Mesodermal cell (in vitro differentiated cells): ENCODE measurements around the gene TSPAN18.

Source experiments
- H3K27ac ChIP-seq: 2 replicates; pipeline ENCODE4 v1.7.0; 2013; ENCODE audit warnings: mild to moderate bottlenecking, low read depth, low read length, moderate library complexity; ENCODE audit not compliant: severe bottlenecking
- H3K36me3 ChIP-seq: 2 replicates; pipeline ENCODE4 v1.7.1; 2013; ENCODE audit warnings: mild to moderate bottlenecking, low read length, moderate library complexity; ENCODE audit not compliant: control insufficient read depth, insufficient read depth
- H3K4me1 ChIP-seq: one replicate; pipeline ENCODE4 v1.7.1; 2013; ENCODE audit warnings: mild to moderate bottlenecking, low read length; ENCODE audit not compliant: insufficient read depth, control insufficient read depth, poor library complexity, severe bottlenecking
- H3K4me3 ChIP-seq: 2 replicates; pipeline ENCODE4 v1.7.0; 2013; ENCODE audit warnings: low read length, control low read depth, mild to moderate bottlenecking; ENCODE audit not compliant: insufficient read depth, poor library complexity, severe bottlenecking; ENCODE audit errors: extremely low read depth
- H3K9me3 ChIP-seq: 2 replicates; pipeline ENCODE4 v1.7.1; 2013; ENCODE audit warnings: mild to moderate bottlenecking, low read length, moderate library complexity; ENCODE audit not compliant: control insufficient read depth
- WGBS, 2 experiments: methylation state at CpG; one replicate each; pipeline ENCODE4 v1.1.5; 2013; ENCODE audit warnings: missing lambda C conversion rate in 2 of 2; ENCODE audit not compliant: insufficient coverage in 2 of 2; 5-methylcytosine and 5-hydroxymethylcytosine counted together

TSPAN18 gene

DNA sequence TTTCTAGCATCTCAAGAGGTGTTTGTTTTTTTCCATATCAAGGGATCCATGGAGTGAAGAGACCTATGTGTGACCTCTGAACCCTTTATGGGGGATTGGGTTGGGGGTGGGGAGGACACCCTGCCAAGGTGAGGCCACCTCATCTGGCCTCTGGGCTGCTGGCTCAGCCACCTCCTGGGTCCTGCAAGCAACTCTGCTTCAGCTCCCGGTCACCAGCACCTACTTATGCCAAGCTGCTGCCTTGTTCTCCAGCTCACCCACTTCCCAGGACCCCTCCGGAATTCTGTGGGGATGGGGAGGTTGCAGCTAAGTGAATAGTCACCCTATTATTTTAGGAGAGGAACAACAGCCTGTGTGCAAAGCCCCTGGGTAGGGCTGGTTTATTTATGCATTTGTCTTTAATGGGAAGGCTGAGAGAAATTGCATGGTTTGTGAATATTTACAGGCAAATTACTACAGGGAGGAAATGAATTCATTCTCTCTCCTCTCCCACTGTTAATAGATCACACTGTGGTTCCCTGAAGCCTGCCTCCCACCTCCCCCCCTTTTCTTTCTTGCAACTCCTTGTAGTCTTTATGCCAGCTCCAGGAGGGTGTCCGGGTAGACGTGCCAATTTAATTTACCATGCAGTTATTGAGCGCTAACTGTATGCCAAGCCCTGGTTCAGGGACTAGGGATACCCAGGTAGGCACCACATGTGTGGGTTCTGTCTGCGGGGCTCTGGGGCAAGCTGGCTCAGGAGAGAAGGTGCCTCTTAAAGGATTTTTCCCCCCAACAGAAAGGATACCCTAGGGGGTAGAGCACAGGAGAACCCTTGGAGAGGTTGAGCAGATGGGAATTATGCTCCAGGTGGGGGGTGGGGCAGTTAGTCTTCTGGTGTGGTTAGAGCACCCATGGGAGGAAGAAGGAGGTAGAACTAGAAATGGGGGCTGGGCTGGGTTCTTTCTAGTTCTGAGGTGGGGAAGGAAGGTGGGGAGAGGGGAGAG, 50.7 kb downstream of the TSPAN18 start:
- H3K4me1 ChIP-seq, result peaks cover 14% of the 10 kb centered on the region
- no peak overlapping the region for H3K27ac ChIP-seq
- 75 to 85% methylated on average over 3 to 4 of the region's 6 CpGs for WGBS, 2 experiments
- H3K36me3 ChIP-seq, result peaks cover 11% of the 10 kb centered on the region
- H3K4me3 ChIP-seq, result no peak overlapping the region
- no peaks in the 10 kb centered on the region for H3K9me3 ChIP-seq

DNA sequence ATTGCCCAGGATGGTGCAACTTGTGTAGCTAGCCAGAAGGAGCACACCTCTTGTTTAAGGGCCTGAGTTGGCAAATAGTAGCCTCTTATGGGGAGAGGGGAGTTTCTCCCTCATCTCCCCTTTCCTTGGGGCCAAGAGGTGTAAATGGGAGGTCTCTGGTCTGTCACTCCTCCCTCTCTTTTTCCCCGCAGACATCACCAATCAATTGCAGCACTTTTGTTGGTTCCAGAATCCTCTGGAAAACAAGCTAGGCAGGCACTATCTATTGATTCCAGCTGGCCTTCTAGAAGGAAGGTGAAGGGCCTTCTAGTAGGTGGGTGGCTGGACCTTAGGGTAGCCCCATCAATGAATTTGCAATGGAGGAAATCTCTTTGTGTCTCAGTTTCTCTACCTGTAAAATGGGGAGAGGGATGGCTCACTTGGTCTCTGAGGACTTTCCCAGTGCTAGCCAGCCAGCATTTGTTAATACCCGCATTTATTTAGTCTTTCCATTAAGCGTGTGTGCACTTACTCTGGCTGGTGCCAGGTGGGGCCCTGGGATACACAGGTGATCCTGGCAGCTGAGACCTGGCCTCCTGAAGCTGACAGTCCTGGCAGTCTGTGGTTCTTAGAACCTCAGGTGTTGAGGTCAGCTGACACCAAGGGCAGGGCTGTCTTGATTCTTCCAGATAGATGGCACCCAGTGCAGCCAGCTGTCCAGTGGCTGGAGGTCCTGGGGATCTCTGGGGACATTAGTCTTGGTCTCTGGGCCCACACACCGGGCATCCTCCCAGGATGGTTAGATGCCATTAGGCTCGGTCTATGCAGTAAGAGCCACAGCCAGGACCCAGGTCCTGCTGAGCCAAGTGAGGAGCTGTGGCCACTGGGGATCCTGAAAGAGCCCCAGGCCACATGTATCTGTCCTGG, 51.7 kb downstream of the TSPAN18 start:
- Histone ChIP-seq H3K9me3 (no peaks in the 10 kb centered on the region), H3K4me1 (peaks cover 14% of the 10 kb centered on the region), H3K36me3 (peaks cover 11% of the 10 kb centered on the region), H3K27ac (no peak overlapping the region), H3K4me3 (no peak overlapping the region)
- WGBS, 2 experiments, result 88 to 98% methylated on average over 3 to 4 of the region's 5 CpGs

DNA sequence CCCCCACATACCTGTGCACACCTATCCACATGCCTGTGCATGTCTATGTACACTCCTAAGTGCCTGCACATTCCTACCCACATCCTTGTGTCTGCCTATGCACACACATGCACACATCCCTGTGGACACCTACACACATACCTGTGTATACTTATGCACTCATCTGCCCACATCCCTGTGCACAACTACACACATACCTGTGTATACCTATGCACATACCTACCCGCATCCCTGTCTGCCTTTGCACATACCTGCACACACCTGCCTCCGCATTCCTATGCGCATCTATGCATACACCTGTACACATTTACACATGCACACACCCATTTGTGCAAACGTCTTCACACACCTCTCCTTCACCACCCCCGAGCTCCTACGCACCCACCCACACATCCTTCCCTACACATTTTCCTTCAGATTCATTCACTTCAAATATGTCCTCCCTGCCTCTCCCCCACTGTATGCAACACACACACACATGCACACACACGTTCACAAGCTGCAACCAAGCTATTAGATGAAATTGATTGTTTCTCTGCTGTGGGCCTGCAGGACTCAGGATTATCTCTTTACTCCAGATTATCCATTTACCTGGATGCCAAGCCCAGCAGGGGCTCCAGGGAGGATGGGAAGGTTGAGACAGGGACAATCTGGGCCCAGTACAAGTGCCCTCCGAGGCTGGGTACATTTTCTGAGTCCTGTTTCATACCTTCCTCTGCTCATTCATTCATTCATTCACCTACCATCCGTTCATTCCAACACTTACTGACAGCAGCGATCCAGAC, 53.2 kb downstream of the TSPAN18 start:
- WGBS, 2 experiments, result 93 to 96% methylated on average over 8 to 9 of the region's 10 CpGs
- no peak overlapping the region for H3K27ac ChIP-seq
- no peaks in the 10 kb centered on the region for H3K9me3 ChIP-seq
- peaks cover 8% of the 10 kb centered on the region for H3K36me3 ChIP-seq
- H3K4me3 ChIP-seq, result no peak overlapping the region
- peaks cover 14% of the 10 kb centered on the region for H3K4me1 ChIP-seq

DNA sequence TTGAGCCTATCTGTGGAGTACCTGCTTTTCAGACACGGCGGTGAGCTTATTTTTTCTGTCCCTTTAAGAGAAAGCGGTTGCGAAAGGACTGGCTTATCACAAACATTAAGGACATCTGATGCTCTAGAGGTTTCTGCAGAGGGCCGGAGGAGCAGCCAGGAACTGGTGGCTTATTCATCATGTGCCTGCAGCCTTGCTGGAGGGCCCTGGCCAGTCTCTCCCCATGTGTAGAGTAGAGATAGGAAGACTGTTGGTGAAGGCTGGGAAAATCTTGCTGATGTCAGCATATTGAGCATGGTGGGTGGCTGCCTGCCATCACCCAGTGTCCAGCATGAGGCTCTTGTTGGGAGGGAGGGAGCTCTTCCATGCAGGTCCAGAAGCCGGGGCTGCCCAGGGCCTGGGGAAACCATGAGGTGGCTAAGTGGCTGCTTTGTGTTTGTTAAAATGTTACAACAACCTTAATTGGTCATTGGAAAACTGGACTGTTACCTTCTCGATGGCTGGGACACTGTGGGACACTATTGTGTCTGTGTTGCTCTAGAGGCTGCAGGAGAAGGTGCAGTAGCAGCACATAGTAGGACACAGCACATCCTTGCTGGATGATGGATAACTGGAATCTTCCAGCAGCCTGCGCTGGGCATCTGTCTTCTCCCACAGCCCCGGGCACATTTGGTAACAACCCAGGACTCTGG, 54.3 kb downstream of the TSPAN18 start:
- no peaks in the 10 kb centered on the region for H3K9me3 ChIP-seq
- 80 to 83% methylated on average over 9 of the region's 9 CpGs for WGBS, 2 experiments
- H3K4me3 ChIP-seq, result no peak overlapping the region
- H3K27ac ChIP-seq, result peak overlapping the region; percentile 45
- H3K36me3 ChIP-seq, result peaks cover 6% of the 10 kb centered on the region
- H3K4me1 ChIP-seq, result peaks cover 17% of the 10 kb centered on the region

DNA sequence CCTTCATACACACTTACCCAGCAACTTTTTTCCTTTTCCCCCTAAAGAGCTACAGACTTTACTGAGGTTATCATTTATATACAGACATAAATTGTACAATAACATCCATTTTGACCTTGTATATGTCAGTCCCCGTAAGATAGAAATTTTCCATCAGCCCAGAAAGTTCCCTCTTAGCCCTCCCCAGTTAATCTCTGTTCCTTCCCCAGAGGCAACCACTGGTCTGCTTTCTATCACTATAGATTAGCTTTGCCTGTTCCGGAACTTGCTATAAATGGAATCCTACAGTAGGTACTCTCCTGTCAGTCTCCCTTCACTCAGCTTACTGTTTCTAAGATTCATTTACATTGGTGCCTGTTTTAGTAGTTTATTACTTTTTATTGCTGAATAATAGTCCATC, 54.9 kb downstream of the TSPAN18 start:
- Histone ChIP-seq H3K27ac (peak overlapping the region; percentile 29), H3K4me1 (peaks cover 17% of the 10 kb centered on the region), H3K9me3 (no peaks in the 10 kb centered on the region), H3K36me3 (peaks cover 6% of the 10 kb centered on the region), H3K4me3 (no peak overlapping the region)
- WGBS, 2 experiments, result 92 to 93% methylated on average over 1 of the region's 2 CpGs

DNA sequence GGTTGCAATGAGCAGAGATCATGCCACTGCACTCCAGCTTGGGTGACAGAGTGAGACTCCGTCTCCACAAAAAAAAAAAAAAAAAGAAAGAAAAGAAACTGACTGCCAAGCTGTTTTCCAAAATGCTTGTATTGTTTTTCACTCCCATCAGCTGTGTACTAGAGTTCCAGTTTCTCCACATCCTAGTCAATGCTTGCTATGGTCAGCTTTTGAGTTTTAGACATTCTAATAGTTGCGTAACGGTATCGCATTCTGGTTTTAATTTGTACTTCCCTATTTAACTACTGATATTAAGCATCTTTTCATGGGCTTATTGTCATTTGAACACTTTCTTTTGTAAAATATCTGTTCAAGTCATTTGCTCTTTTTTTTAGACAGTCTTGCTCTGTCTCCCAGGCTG, 55.7 kb downstream of the TSPAN18 start:
- WGBS, 2 experiments, result 100% methylated on average over 1 of the region's 4 CpGs
- Histone ChIP-seq H3K36me3 (peaks cover 6% of the 10 kb centered on the region), H3K4me3 (no peak overlapping the region), H3K27ac (no peak overlapping the region), H3K9me3 (no peaks in the 10 kb centered on the region), H3K4me1 (peaks cover 17% of the 10 kb centered on the region)

DNA sequence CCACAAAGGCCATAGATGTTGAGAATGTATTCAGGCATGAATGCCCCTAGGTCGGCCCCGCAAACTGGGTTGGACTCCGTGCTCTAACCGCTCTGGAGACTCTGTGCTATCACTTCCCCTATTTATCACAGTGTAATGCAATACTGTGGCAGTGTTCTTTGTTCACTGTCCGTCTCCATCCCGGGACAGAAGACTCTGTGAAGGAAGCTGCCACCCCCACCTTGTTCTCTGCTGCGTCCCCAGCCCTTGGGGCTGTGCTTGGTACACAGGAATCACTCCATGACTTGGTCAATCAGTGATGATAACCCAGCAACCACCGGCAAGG, 57.6 kb downstream of the TSPAN18 start:
- no peak overlapping the region for H3K27ac ChIP-seq
- H3K9me3 ChIP-seq, result no peaks in the 10 kb centered on the region
- peaks cover 4% of the 10 kb centered on the region for H3K36me3 ChIP-seq
- H3K4me1 ChIP-seq, result peaks cover 28% of the 10 kb centered on the region
- WGBS, 2 experiments, result 77 to 79% methylated on average over 6 to 7 of the region's 8 CpGs
- H3K4me3 ChIP-seq, result no peak overlapping the region

DNA sequence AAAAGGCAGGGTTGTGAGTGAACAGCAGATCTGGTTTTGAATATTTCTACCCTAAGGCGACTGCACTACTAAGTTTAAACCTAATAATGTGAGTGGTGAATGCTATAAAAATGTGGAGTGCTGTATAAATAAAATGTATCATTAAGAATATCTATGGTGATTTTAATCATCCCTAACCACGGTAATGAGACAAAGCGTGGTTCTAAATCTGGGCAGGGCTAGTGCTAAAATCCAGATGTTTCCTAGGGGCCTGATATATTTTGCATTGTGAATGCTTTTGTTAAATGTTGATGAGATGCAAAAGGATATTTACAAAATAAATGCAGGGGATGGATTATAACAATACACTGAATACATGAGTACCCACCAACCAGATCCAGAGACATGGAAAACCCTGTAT, 58.1 kb downstream of the TSPAN18 start:
- WGBS, 2 experiments, result 100% methylated on average over 1 of the region's 3 CpGs; no CpG with 5 or more reads in 1 of the 2 experiments
- H3K27ac ChIP-seq, result no peak overlapping the region

DNA sequence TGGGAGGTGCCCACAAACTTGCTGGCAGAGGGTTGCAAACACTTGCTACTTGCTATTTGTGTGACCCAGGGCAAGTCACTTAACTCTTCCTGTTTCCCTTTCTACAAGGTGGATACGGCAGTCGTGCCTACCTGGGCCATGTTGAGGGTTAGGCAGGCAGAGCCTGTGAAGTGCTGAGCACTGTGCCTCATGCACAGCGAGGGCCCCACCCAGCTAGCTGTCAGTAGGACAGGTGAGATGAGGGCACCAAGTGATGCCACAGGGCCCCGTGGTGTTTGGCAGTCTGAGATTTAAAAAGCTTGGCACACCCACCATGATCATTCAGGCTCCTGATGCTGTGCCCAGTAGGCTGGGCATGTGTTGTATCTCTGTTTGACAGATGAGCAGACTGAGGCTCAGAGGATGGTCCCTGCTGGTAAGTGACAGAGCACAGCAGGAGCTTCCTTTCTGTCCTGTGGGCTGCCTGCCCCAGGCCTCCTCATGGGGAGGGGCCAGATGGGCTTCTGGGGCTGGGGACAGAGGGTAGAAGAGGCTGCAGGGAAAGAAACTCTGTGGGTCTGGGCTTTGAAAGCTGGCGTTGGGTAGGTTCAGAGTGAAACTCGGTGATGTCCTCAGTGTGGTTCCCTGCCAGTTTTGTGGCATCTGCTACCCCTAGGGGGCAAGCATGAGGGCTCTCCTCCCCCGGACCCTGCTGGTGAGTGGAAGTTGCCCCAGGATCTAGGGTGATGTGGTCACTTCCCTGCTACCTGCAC, 59.3 kb downstream of the TSPAN18 start:
- Histone ChIP-seq H3K9me3 (no peaks in the 10 kb centered on the region), H3K4me3 (no peak overlapping the region), H3K27ac (no peak overlapping the region), H3K36me3 (no peaks in the 10 kb centered on the region), H3K4me1 (peaks cover 24% of the 10 kb centered on the region)
- WGBS, 2 experiments, result 25 to 35% methylated on average over 5 of the region's 7 CpGs

More for the DNA sequence above, 58.1 kb downstream of the TSPAN18 start:
- Histone ChIP-seq H3K36me3 (no peaks in the 10 kb centered on the region), H3K4me1 (peaks cover 33% of the 10 kb centered on the region), H3K4me3 (no peak overlapping the region), H3K9me3 (no peaks in the 10 kb centered on the region)
